Mononuclear cell (primary cell): ENCODE data around the gene CEMIP2. TPM values are rescaled to one million over a fixed set of nuclear protein-coding genes. Genes with fewer than 3 reads are reported as not detected.

ENCODE experiments used
- H3K27me3 ChIP-seq: 2 replicates; pipeline ENCODE4 v1.6.0; 2011; ENCODE audit warnings: low read length, control low read depth; ENCODE audit not compliant: insufficient read depth
- H3K4me1 ChIP-seq: 2 replicates; pipeline ENCODE4 v1.5.1; 2011; ENCODE audit warnings: mild to moderate bottlenecking, low read length, control low read depth; ENCODE audit not compliant: insufficient read depth
- H3K4me3 ChIP-seq: 2 replicates; pipeline ENCODE4 v1.5.1; 2011; ENCODE audit warnings: mild to moderate bottlenecking, low read length, moderate library complexity
- H3K9me3 ChIP-seq: 2 replicates; pipeline ENCODE4 v1.5.1; 2011; ENCODE audit warnings: low read depth, mild to moderate bottlenecking, control low read depth, low read length
- total RNA-seq: library from RNA; depleted of rRNA; stranded (reverse); fragments of >200 nt; gene quantifications from one replicate; pipeline ENCODE4 v1.2.3, GENCODE V29; 2012

CEMIP2 gene
- total RNA-seq, 1 donor: 220 TPM

- H3K27me3 ChIP-seq: no peaks in the 10 kb centered on the region
- no peaks in the 10 kb centered on the region for H3K9me3 ChIP-seq
- peaks cover 46% of the 10 kb centered on the region for H3K4me1 ChIP-seq
- H3K4me3 ChIP-seq: no peak overlapping the region
These were observed 77.5 kb downstream of the CEMIP2 start for GRCh38 chr9:71690689-71691435.

DNA sequence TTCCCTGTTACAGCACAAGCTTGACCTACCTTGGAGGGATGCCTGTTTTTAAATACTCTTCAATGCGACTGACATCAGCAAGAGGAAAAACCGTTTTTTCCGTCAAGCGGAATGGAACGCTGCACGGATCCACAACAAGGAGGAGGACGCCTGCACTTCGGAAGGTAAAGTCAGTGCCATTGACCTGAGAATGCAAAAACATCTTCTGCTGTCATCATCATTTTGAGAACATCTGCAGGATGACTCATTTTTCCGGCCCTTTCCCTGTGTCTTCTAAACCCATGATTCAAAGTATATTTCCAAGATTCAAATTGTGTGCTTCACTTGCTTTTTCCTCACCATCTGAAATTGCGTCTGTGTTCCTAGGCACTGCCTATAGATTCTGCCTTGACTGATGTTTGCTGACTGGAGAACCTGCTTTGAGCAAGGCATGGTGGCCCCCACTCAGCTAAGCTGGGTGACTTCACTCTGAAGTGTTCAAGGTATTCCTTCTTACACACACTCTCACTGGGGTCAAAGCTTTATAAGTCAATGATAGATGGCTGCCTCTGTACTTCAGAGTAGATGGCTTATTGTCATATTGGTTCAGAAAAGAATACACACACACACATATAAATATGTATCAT is 78.1 kb downstream of the CEMIP2 start:
- peaks cover 52% of the 10 kb centered on the region for H3K4me1 ChIP-seq
- no peak overlapping the region for H3K4me3 ChIP-seq
- no peaks in the 10 kb centered on the region for H3K27me3 ChIP-seq
- H3K9me3 ChIP-seq: no peaks in the 10 kb centered on the region

DNA sequence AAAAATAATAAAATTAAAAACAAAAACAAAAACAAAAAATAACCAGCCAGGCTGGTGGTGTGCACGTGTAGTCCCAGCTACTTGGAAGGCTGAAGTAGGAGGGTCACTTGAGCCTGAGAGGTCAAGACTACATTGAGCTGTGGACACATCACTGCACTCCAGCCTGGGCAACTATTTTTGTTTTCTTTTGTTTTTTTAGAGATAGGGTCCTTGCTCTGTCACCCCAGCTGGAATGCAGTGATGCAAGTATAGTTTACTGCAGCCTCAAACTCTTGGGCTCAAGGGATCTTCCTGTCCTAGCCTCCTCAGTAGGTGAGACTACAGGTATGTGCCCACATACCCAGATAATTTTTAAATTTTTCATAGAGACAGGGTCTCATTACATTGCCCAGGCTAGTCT is 80.6 kb downstream of the CEMIP2 start:
- Histone ChIP-seq H3K4me3 (no peak overlapping the region), H3K4me1 (peaks cover 63% of the 10 kb centered on the region), H3K27me3 (no peaks in the 10 kb centered on the region)

GRCh38 chr9:71685988-71686387 is 82.3 kb downstream of the CEMIP2 start:
- Histone ChIP-seq H3K9me3 (no peaks in the 10 kb centered on the region), H3K4me1 (peaks cover 50% of the 10 kb centered on the region), H3K4me3 (no peak overlapping the region), H3K27me3 (no peaks in the 10 kb centered on the region)

More for the DNA sequence above, 80.6 kb downstream of the CEMIP2 start:
- no peaks in the 10 kb centered on the region for H3K9me3 ChIP-seq

DNA sequence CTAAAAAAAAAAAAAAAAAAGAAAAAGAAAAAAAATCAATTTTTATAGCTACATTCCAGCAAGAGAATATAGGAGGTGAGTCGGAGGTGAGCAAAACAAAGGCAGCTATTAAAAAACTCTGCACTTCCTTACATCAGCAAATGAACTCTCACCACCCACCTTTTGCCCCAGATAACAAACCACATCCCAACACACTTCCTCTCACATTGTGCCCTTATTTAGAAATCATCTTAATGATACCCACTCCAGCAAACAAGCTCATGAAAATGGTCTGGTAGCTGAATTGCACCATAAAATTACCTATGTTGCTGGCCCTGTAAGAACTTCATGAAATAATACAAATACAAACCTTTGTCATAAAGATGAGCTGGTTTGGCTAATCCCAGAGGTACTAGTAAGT is 82.9 kb downstream of the CEMIP2 start:
- Histone ChIP-seq H3K27me3 (no peaks in the 10 kb centered on the region), H3K9me3 (no peaks in the 10 kb centered on the region), H3K4me1 (peaks cover 46% of the 10 kb centered on the region), H3K4me3 (no peak overlapping the region)

DNA sequence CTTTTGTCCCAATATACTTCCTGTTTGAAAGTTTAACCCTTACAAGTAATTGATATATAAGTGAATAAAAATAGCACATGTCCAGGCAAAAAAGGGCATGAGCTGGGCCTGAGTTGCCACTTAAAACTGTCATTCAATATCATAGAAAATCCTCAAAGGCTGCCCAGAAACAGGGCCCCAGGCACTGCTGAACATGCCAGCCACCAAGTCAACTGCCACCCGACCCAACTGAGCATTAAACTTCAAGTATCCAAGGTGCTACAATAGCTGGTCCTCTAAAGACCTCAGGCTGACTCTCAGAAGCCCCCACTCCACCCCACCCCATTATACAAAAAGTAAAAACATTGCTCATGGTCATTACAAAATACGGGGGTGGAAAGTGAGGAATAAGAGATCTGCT is 83.7 kb downstream of the CEMIP2 start:
- Histone ChIP-seq H3K9me3 (no peaks in the 10 kb centered on the region), H3K4me3 (no peak overlapping the region), H3K27me3 (no peaks in the 10 kb centered on the region), H3K4me1 (peaks cover 38% of the 10 kb centered on the region)

- Histone ChIP-seq H3K9me3 (no peaks in the 10 kb centered on the region), H3K4me1 (peaks cover 35% of the 10 kb centered on the region), H3K27me3 (no peaks in the 10 kb centered on the region), H3K4me3 (no peak overlapping the region)
These were observed 84.6 kb downstream of the CEMIP2 start for GRCh38 chr9:71683598-71684235.

DNA sequence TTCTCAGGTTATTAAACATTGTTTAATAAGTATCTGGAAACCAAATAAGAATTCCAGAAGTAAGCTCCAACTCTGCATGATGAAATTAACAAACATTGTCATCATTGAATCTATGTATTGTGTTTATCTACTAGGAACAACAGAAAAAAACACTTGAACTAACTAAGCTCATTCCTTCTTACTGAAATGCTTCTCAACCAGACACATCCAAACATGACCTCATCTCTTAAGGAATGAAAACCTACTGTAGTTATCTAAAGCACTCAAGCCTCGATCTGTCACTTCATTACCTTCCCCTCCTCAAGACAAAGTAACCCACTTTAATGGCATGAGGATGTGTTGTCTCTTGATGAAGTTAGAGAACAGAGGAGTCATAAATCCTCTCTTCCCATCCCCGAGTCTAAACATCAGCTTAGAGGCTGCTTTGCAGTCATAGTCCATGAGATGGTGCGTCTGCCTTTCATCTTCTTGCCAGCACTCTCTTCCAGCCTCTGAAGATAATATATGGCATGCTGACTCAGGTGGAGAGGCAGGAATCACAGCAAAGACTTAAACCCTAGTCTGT is 86.5 kb downstream of the CEMIP2 start:
- Histone ChIP-seq H3K9me3 (no peaks in the 10 kb centered on the region), H3K4me1 (peaks cover 49% of the 10 kb centered on the region), H3K27me3 (no peaks in the 10 kb centered on the region), H3K4me3 (no peak overlapping the region)

DNA sequence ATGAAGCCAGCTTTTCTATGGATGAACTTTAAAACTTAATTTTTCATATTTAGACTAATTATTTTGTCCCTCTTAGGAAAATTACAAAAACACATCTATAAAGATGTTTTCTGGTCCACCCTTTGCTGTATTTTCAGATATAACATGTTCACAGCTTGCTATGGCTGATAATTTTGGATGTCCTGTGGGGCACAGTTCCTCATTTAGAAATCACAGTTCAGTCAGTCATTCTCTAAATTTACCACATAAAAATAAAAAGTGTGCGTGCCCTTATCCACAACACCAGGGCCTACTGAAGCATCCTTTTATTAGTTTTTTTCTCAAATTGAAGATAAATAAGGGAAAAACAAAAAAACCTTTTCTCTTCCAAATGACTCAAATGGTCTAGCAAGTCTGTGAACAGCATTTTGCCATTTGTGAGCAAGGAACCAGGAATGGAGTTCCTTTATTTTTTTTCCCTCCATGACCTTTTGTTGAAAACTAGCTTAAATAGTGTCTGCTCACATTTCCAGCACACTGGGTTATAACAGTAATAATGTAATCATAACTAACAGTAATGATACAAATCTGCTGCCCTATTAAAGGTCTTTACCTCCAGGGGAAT is 87.1 kb downstream of the CEMIP2 start:
- H3K4me1 ChIP-seq: peaks cover 44% of the 10 kb centered on the region
- H3K9me3 ChIP-seq: no peaks in the 10 kb centered on the region
- no peaks in the 10 kb centered on the region for H3K27me3 ChIP-seq
- no peak overlapping the region for H3K4me3 ChIP-seq

GRCh38 chr9:71680189-71680980 is 87.9 kb downstream of the CEMIP2 start:
- H3K27me3 ChIP-seq: no peaks in the 10 kb centered on the region
- no peak overlapping the region for H3K4me3 ChIP-seq
- H3K9me3 ChIP-seq: no peaks in the 10 kb centered on the region
- H3K4me1 ChIP-seq: peaks cover 36% of the 10 kb centered on the region

GRCh38 chr9:71678999-71679398 is 89.3 kb downstream of the CEMIP2 start:
- H3K27me3 ChIP-seq: no peaks in the 10 kb centered on the region
- no peak overlapping the region for H3K4me3 ChIP-seq
- no peaks in the 10 kb centered on the region for H3K9me3 ChIP-seq
- H3K4me1 ChIP-seq: peaks cover 22% of the 10 kb centered on the region

DNA sequence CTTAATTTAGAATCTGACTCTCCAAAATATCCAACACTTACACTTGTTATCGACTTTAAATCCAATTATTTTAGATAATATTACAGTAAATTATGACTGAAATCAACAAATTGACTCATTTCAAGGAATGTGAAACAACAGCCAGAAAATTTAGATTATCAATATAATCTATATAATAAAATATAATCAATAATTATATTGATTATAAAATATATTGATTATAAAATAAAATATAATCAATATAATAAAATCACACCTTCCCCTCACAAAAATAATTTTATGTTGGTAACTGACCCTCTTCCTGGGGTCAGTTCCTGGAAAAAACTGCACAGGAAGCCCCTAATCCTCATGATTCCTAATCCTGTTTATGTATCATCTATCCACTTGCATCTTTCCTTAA is 91.1 kb downstream of the CEMIP2 start:
- H3K27me3 ChIP-seq: no peaks in the 10 kb centered on the region
- no peaks in the 10 kb centered on the region for H3K9me3 ChIP-seq
- peaks cover 17% of the 10 kb centered on the region for H3K4me1 ChIP-seq
- no peak overlapping the region for H3K4me3 ChIP-seq

DNA sequence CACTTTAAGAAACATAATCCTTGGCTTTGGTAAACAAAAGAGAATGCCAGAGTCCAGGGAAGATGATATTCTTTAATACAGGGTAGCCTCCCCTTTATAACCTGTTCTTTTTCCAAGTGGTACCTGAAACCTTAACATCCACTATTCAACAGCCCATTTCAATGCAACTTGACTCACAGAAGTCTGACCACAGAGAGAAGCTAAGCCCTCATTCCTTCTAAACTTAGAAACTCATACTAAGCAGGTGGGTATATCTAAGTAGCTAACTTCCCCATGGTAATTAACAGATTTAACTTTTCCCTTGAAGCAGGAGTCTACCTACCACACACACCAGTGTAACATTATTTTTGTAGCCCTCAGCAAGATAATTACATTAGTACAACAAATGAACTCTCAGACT is 91.9 kb downstream of the CEMIP2 start:
- no peaks in the 10 kb centered on the region for H3K27me3 ChIP-seq
- no peak overlapping the region for H3K4me3 ChIP-seq
- H3K4me1 ChIP-seq: peaks cover 17% of the 10 kb centered on the region
- no peaks in the 10 kb centered on the region for H3K9me3 ChIP-seq

- H3K27me3 ChIP-seq: no peaks in the 10 kb centered on the region
- no peak overlapping the region for H3K4me3 ChIP-seq
- no peaks in the 10 kb centered on the region for H3K9me3 ChIP-seq
- peaks cover 14% of the 10 kb centered on the region for H3K4me1 ChIP-seq
These were observed 92.5 kb downstream of the CEMIP2 start for GRCh38 chr9:71675857-71676165.
